GM23338 (cell line): ENCODE results near the gene TTC3. TPM values are rescaled to one million over a fixed set of nuclear protein-coding genes. Genes with fewer than 3 reads are reported as not detected.

Source experiments
- EZH2 ChIP-seq: fragments of 200-600 bp; sonication (generic); IDR thresholded peaks from one replicate; pipeline ENCODE4 v1.8.0; 2017; ENCODE audit warnings: antibody characterized with exemption, mild to moderate bottlenecking, low read depth; ENCODE audit not compliant: unreplicated experiment
- EZH2phosphoT487 ChIP-seq: fragments of 200-600 bp; sonication (generic); IDR thresholded peaks from one replicate; pipeline ENCODE4 v1.8.1; 2018; ENCODE audit warnings: antibody characterized with exemption; ENCODE audit not compliant: unreplicated experiment
- REST ChIP-seq: IDR thresholded peaks from one replicate; pipeline ENCODE4 v1.6.1; 2018; ENCODE audit warnings: antibody characterized with exemption; ENCODE audit not compliant: unreplicated experiment
- ZNF331 ChIP-seq: fragments of 250-450 bp; sonication (Bioruptor Pico); IDR thresholded peaks from 2 replicates; pipeline ENCODE4 v1.5.0; 2020; ENCODE audit warnings: low read depth, mild to moderate bottlenecking, moderate library complexity
- ZNF462 ChIP-seq: fragments of 250-450 bp; sonication (Bioruptor Pico); IDR thresholded peaks from 2 replicates; pipeline ENCODE4 v1.5.0; 2020; ENCODE audit warnings: mild to moderate bottlenecking, moderate library complexity
- polyA plus RNA-seq: library from polyadenylated mRNA; unstranded; fragments of >200 nt; fragmentation: Nextera tagmentation; extraction: Ambion mirVana; gene quantifications from 2 replicates; pipeline ENCODE4 v1.2.1, GENCODE V29; 2016
- total RNA-seq: library from RNA; depleted of rRNA; stranded (reverse); fragments of >200 nt; shearing (Covaris generic); gene quantifications from 2 replicates; pipeline ENCODE4 v1.2.3, GENCODE V29; 2014

The TTC3 gene
- total and polyA plus RNA-seq, 2 experiments from 2014 or later = 28.9 to 48.6 TPM

- TF ChIP-seq ZNF462 (CRISPR knock-in tag) (no peak), ZNF331 (CRISPR knock-in tag) (no peak), REST (no peak), EZH2phosphoT487 (no peak), EZH2 (no peak)
These were observed 159.4 kb downstream of the TTC3 start (continued) for GRCh38 chr21:37232274-37233018.
